Ovary (tissue), 9 donors: ENCODE data around the gene ATP8B3. TPM values are rescaled to one million over a fixed set of nuclear protein-coding genes. Genes with fewer than 3 reads are reported as not detected.

Source experiments
- DNase-seq, 5 donors: peaks; one replicate each; pipeline ENCODE4 v3.0.0-alpha.2; 2019 to 2020
- H3K27ac ChIP-seq, 2 donors: fragments of 200-600 bp; one replicate each; pipeline versions ENCODE4 v1.5.1 to v1.8.0; 2019 to 2022
- H3K27me3 ChIP-seq: fragments of 200-600 bp; one replicate; pipeline ENCODE4 v1.8.0; 2022
- H3K36me3 ChIP-seq: fragments of 200-600 bp; sonication (generic); one replicate; pipeline ENCODE4 v1.5.1; 2019
- H3K4me1 ChIP-seq: one replicate; pipeline ENCODE4 v1.8.1; 2013; ENCODE audit warnings: mild to moderate bottlenecking, moderate library complexity; ENCODE audit not compliant: insufficient read depth
- H3K4me3 ChIP-seq: fragments of 200-600 bp; sonication (generic); one replicate; pipeline ENCODE4 v1.5.1; 2017
- H3K9me3 ChIP-seq, 2 donors: fragments of 200-600 bp in 1 of 2; sonication (generic) in 1 of 2; one replicate each; pipeline versions ENCODE4 v1.5.1 to v1.8.1; 2013 to 2019; ENCODE audit warnings: mild to moderate bottlenecking in 1 of 2, moderate library complexity in 1 of 2
- EP300 ChIP-seq: sonication (generic); formaldehyde crosslinking; IDR thresholded peaks from one replicate; pipeline ENCODE4 v1.6.1; 2017; ENCODE audit warnings: antibody characterized with exemption
- POLR2A ChIP-seq: fragments of 450-650 bp; IDR thresholded peaks from one replicate; pipeline ENCODE4 v1.6.1; 2017; ENCODE audit warnings: antibody characterized with exemption, mild to moderate bottlenecking, moderate library complexity
- WGBS, 3 donors: extraction: QIAGEN DNeasy Blood & Tissue Kit in 1 of 3; methylation state at CpG; one replicate each; pipeline versions ENCODE4 v1.1.5 to v1.1.7; 2013 to 2017; 5-methylcytosine and 5-hydroxymethylcytosine counted together
- intact Hi-C, 4 donors: fragments of 100-400 bp; cut with DNase I; formaldehyde crosslinking; loops; one replicate each; pipeline versions ENCODE4 v1.11.0 to v1.15.1; 2022 to 2023
- polyA plus RNA-seq, 2 donors: library from polyadenylated mRNA; stranded (reverse); fragments of 200-250 nt in 1 of 2; fragments of 350-450 nt in 1 of 2; fragmentation: Illumina TruSeq in 1 of 2; extraction: RNeasy Lipid Tissue Mini Kit (QIAGEN cat#74804) in 1 of 2; gene quantifications; one replicate each; pipeline ENCODE4 v1.2.3, GENCODE V29; 2013 to 2014
- total RNA-seq, 7 donors: library from RNA; depleted of rRNA in 2 of 7; stranded (reverse); fragments of >200 nt in 2 of 7; fragmentation: NEBNext Ultra II Directional in 3 of 7; extraction: Animal tissue kit (Norgen Biotek cat#: 25700) in 3 of 7; gene quantifications; one replicate each; pipeline versions ENCODE4 v1.1.0 to v1.2.4, GENCODE V29; 2016 to 2023
- TF ChIP-seq, protein P1 (sequence below), 3 donors: fragments of 450-650 bp in 2 of 3; fragments of 200-600 bp in 1 of 3; IDR thresholded peaks; one replicate each; pipeline versions ENCODE4 v1.5.1 to v1.8.0; 2016 to 2022; ENCODE audit warnings: antibody characterized with exemption in 3 of 3, mild to moderate bottlenecking in 1 of 3
- donor health status: DM: no; HTN: no; CAD: no; lungs with moderate emphysema.
- donor health status: DM: no; HTN: no; CAD: no.
- donor health status: Bipolar disorder and iron deficiency.
- donor health status: DM: yes; HTN: yes; CAD: no.
- donor health status: DM: no; HTN: no; CAD: no.
- donor health status: DM: yes; HTN: yes; CAD: no.

The ATP8B3 gene
- total and polyA plus RNA-seq, 9 donors: 0.72 to 3.2 (median 1.5) TPM

DNA sequence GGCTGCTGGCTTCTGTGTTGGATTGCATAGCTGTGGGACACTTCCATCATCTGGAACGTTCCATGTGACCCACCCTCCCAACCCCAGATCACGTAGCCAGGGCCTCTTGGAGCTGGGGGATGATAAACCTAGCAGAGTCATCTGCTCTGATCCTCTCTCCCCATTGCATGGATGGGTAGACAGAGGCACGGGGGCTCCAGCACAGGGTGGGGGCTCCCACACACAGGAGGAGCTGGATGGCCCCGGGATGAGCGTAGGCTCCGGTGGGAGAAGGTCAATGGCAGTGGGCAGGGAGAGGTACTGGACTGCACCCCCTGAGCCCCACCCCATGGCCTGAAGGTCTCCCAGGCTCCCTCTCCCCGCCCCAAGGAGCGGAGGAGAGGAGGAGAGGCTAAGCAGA lies 25.4 kb downstream of the ATP8B3 start:
- H3K9me3 ChIP-seq: peaks cover 0 to 17% of the 10 kb centered on the region in 2 donors
- no peak overlapping the region for H3K27ac ChIP-seq
- H3K27me3 ChIP-seq: no peaks in the 10 kb centered on the region
- DNase-seq: no peak
- no peaks in the 10 kb centered on the region for H3K36me3 ChIP-seq
- H3K4me3 ChIP-seq: no peak overlapping the region
- TF ChIP-seq POLR2A (no peak), EP300 (no peak)
- TF ChIP-seq, protein P1, sequence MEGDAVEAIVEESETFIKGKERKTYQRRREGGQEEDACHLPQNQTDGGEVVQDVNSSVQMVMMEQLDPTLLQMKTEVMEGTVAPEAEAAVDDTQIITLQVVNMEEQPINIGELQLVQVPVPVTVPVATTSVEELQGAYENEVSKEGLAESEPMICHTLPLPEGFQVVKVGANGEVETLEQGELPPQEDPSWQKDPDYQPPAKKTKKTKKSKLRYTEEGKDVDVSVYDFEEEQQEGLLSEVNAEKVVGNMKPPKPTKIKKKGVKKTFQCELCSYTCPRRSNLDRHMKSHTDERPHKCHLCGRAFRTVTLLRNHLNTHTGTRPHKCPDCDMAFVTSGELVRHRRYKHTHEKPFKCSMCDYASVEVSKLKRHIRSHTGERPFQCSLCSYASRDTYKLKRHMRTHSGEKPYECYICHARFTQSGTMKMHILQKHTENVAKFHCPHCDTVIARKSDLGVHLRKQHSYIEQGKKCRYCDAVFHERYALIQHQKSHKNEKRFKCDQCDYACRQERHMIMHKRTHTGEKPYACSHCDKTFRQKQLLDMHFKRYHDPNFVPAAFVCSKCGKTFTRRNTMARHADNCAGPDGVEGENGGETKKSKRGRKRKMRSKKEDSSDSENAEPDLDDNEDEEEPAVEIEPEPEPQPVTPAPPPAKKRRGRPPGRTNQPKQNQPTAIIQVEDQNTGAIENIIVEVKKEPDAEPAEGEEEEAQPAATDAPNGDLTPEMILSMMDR (IDR thresholded peaks at IDR 0.05): no peak
- intact Hi-C loops: no loop called here
- H3K4me1 ChIP-seq: peaks cover 2% of the 10 kb centered on the region
- 69 to 78% (median 71%) methylated on average over 8 of the region's 8 CpGs for WGBS, 3 donors

DNA sequence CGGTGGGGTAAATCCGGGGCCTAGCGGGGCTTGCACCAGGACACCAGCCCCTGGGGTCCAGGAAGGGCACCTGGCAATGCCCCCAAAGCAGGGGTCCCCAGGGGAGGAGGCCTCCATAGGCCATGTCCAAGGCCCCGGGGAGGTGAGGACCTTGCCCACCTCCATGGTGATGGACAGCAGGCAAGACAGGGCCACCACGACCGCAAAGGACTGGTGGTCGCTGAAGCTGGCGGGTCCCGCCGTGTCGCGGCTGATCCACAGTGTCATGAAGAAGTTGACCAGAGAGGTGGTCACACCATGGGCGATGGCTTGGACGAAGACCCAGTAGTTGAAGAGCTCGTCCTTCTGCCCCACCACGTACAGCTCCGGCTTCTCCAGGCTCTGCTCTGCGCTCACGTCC lies 26.8 kb downstream of the ATP8B3 start:
- no peak overlapping the region for H3K27ac ChIP-seq
- 83 to 93% (median 87%) methylated on average over 19 of the region's 19 CpGs for WGBS, 3 donors

DNA sequence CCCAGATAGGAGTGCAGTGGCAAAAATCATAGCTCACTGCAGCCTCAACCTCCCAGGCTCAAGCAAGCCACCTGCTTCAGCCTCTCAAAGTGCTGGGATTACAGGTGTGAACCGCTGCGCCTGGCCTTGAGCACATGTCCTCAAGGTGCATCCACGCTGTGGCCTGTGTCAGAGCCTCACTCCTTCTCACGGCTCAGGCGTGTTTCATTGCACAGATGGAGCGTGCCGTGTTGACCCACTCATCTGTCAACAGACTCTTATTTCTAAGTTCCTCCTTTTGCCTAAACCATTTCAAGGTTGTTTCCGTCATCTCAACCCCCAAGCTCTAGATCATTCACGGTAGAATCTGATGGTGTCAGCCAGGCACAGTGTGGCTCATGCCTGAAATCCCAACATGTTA lies 28.2 kb downstream of the ATP8B3 start:
- no peak for DNase-seq
- no peaks in the 10 kb centered on the region for H3K36me3 ChIP-seq
- no peaks in the 10 kb centered on the region for H3K27me3 ChIP-seq
- H3K27ac ChIP-seq: no peak overlapping the region
- intact Hi-C loops: no loop called here
- H3K9me3 ChIP-seq: peaks cover 0 to 16% of the 10 kb centered on the region in 2 donors
- 76 to 84% (median 77%) methylated on average over 9 of the region's 9 CpGs for WGBS, 3 donors
- peaks cover 1% of the 10 kb centered on the region for H3K4me1 ChIP-seq
- no peak for TF ChIP-seq EP300
- TF ChIP-seq POLR2A: no peak
- TF ChIP-seq, protein P1 (IDR thresholded peaks at IDR 0.05): no peak
- no peak overlapping the region for H3K4me3 ChIP-seq

More for the DNA sequence above, 26.8 kb downstream of the ATP8B3 start:
- TF ChIP-seq, protein P1 (IDR thresholded peaks at IDR 0.05): no peak
- TF ChIP-seq POLR2A: no peak
- TF ChIP-seq EP300: no peak
- H3K36me3 ChIP-seq: no peaks in the 10 kb centered on the region
- no peaks in the 10 kb centered on the region for H3K27me3 ChIP-seq
- H3K9me3 ChIP-seq: peaks cover 0 to 16% of the 10 kb centered on the region in 2 donors
- no peak overlapping the region for H3K4me3 ChIP-seq
- H3K4me1 ChIP-seq: peaks cover 2% of the 10 kb centered on the region
- intact Hi-C loops: no loop called here
- no peak for DNase-seq

DNA sequence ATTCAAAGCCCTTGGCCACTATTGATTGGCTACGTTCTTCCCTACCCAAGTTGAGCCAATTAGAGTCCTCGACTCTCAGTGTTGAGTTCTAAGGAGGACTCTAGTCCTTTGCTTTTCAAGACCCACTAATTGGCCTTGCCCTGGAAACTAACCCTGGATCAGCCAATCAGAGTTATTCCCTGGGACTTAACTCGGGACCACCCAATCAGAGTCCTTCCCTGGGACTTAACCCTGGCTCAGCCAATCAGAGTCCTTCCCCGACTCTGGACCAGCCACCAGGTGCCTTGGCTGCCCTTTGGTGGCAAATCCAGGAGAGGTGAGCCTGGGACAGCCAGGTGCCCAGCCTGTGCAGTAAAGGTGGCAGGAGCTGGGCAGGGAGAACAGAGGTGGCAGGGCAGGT lies 28.7 kb downstream of the ATP8B3 start:
- Histone ChIP-seq H3K9me3 (peaks cover 0 to 16% of the 10 kb centered on the region in 2 donors), H3K4me3 (no peak overlapping the region), H3K27ac (no peak overlapping the region), H3K27me3 (no peaks in the 10 kb centered on the region), H3K4me1 (no peaks in the 10 kb centered on the region), H3K36me3 (no peaks in the 10 kb centered on the region)
- no peak for DNase-seq
- TF ChIP-seq, protein P1 (IDR thresholded peaks at IDR 0.05): no peak
- no peak for TF ChIP-seq EP300
- TF ChIP-seq POLR2A: no peak
- WGBS, 3 donors: 80 to 87% (median 86%) methylated on average over 4 of the region's 4 CpGs
- intact Hi-C loops: no loop called here
